Effector CD4-positive, alpha-beta T cell (primary cell): Measurements from ENCODE around the gene SNX19.
"Not testable (repeated sequence)": the region's sequence is repeated elsewhere in the genome, so short reads cannot be mapped to it uniquely, and the experiment has no call there.

ENCODE experiments used
- DNase-seq: peaks from one replicate; pipeline ENCODE4 v3.0.0-alpha.2; 2020

The SNX19 gene

DNA sequence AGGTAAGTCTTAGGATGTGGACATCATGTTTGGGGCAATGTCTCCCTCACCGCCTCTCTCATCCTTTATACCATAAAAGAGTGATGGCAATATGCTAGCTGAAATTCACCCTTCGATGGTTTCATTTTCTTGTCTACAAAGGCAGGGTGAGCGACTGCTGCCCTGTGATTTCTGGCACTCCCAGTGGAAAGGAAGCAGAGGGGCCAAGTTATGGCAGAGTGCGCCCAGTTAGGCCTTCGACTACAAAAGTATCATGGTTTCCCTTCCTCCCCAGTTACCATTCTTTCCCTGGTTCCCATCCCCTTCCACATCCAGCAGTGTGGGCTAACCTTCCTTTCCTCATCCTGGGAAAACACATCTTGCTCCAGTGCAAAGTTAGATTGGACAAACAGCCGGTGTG is 43.8 kb downstream of the SNX19 start:
- no peak for DNase-seq

DNA sequence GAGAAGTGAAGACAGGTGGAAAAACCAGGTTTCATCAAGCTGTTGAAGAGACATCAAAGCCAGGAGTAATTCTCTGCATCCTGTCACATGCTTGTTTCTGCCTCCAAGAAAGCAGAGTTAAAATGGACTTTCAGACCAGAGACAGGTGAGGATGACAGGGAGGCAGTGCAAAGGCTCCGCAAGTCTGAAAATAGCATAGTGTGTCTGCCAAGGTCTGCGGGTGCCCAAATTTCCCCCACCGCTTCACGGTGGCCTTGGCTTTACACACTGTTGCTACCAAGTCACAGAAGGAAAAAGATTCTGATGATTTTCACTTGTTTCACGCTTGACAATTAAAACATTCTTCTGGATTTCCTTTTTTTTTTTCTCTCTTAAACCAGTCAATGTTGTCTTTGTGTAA is 44.2 kb downstream of the SNX19 start:
- no peak for DNase-seq

DNA sequence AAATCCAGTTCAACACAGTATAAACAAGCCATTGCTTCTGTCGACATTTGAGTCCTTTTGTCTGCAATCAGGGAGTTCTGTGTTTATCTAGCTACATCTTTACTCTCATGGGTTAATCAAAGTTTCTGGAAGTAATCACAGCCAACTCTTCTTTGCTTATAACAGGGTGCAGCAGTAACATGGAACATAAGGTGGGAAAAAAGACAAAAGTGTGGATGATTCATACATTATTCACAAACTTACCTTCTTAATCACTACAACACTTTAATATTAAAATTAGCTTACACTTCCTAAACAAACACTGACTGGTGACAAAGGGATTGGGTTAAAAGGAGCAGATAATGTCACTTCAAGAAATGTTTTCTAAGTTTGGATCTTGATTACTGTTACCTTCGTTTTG is 44.7 kb downstream of the SNX19 start:
- no peak for DNase-seq

GRCh38 chr11:130868721-130869390 is 47.4 kb downstream of the SNX19 start:
- no peak for DNase-seq

GRCh38 chr11:130868086-130868710 is 48.1 kb downstream of the SNX19 start:
- DNase-seq = no peak

GRCh38 chr11:130866831-130867230 is 49.4 kb downstream of the SNX19 start:
- DNase-seq = no peak

DNA sequence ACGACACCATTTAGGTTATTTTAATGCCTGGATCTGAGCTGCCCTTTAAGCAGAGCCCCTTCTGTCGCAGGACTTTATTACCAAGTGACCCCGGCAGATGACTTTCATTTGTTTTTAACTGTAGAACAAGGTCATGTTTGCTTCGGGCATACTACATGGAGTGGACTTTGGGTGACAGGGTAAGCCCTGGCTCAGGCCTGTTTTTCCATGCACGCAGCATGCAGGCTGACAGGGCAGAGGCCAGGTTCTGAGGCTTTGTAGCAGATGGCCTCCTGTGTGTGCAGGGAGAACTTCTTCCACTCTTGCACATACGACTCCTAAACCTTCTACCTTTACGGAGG is 50.5 kb downstream of the SNX19 start:
- no peak for DNase-seq

GRCh38 chr11:130865091-130865773 is 51.0 kb downstream of the SNX19 start:
- no peak for DNase-seq

- peak; percentile 85 for DNase-seq
These were observed 54.1 kb downstream of the SNX19 start for GRCh38 chr11:130861902-130862860.

DNA sequence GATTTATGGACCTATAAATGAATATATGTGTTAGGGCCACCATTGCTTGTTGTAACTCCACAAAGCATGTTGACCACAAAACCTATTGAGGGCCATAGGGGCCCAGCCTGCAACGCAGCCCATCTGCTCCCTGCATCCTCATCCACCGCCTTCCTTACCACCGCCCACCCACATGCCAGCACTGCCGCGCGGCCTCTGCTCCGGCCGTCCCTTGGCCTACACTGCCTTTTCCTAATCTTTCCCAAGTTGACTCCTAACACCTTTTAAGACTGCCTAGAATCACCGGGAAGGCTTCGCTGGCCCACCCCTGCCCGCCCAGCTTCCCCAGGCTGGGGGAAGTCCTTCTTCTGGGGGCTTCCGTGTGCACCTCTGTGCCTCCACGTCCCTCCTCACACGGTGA is 55.0 kb downstream of the SNX19 start:
- no peak for DNase-seq

DNA sequence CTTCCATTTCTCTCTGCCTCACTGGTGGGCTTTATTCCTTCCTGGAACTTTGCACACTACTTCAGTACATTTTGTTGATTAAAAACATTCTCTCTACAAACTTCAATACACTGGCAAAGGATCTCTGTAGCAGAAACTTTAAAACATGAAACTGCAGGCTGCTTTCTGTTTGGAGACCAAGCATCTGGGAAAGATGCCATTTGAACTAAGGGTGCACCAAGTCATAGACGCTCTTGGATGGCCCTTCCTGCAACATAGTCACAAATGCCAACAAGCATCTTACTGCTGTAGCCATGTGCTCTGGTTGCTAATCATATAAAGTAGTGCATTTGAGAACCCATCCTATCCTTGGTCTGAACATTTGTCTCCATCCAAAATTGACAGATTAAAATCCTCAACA is 56.4 kb downstream of the SNX19 start:
- no peak for DNase-seq

DNA sequence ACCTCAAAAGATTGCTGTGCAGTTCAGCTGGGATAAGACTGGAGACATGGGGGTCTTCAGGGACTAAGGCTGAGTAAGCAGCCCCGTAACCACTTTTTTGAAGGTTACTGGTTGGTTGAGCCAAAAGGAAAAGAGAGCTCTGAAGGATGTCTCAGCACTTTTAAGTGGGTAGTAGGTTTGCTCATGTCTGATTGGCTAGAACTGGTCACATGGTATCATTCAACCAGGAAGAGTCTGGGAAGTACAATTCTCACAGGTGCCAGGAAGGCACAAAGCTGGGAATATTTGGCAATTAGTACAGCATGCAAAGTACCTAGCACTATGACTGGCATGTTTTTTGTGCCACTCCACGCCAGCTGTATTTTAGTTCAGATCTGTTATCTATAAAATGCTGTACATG is 58.1 kb downstream of the SNX19 start:
- no peak for DNase-seq

- DNase-seq = not testable (repeated sequence)
These were observed 60.6 kb downstream of the SNX19 start for GRCh38 chr11:130855707-130856106.

GRCh38 chr11:130854483-130854882 is 61.8 kb downstream of the SNX19 start:
- no peak for DNase-seq

GRCh38 chr11:130852589-130852988 is 63.7 kb downstream of the SNX19 start:
- no peak for DNase-seq

DNA sequence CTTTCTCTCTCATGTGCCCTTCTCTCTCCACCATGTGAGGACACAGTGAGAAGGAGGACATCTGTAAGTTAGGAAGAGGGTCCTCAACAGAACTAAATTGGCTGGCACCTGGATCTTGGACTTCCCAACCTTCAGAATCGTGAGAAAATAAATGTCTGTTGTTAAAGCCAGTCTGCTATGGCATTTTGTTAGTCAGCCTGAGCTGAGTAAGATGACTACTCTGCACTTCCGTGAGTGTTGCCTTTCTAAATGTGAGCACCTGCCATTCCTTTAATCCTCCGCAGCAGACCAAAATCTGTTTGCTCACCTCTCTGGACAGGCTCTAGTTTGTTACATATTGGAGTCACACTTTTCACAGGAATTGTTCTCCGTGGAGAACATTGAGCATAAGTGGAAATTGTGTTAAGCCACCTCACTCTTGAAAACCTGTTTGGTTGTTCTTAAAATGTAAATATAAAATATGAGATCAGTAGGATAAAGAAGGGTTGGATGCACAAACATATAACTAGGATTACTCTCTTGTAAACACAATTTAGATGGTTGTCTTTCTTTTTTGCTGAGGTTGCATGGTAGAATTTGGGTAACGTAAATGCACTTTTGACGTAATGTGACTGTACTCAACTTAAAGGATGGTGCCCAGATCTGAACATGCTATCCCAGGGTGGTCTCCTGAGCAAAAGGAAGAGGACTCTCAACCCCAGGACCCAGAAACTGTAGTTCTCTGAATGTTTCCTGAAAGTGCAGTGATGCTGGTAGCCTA is 65.9 kb downstream of the SNX19 start:
- no peak for DNase-seq

DNA sequence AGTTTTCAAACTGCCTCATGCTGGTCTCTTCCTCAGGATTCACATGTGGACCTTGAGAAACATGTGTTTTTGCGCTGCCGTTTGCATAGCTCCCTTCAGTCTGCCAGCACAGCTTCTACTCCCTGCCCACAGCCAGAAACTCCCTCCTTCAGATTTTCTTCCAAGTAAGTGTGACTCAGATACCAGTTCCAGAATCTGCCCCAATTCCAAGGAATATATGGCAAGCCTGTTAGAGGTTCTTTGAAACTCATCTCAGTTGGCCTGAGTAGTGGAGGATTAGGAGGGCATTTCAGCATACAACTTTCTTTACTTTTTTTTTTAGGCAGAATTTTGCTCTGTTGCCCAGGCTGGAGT is 67.1 kb downstream of the SNX19 start:
- DNase-seq = no peak

DNA sequence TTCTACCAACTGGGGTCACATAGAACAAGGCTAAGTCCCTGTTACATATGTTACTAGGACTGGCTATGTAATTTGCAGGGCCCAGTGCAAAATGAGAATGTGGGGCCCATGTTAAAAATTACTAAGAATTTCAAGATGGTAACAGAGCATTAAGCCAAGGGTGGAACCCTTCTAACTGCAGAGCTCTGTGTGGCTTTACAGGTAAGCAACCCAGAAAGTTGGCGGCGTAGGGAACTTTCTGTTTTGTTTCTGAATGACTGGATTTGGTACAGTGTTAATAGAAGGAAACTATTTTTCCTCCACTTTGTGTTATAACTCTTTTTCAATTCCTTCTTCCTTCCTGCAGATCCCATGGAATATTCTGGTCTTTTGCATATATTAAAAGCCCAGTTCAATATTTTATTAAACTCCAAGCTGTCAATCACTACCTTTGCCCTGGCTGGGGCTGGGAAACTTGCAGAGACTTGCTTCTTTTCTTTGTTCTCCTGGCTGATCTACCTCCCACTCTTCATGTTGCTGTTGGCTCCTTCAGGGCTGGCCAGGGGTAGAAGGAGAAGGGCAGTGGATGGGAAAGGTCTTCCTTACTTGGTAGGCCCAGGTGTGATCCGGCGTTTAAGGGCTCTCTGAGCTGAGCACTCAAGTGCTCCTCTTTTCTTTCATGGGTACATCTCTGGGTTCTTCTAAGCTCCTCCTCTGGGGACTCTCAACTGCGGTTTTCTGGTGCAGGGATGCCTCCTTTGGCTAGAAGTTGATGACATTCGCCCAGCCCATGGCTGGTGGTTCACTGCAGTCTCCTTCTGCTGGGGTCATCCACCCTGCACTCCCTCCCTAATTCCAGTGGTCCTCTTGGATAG is 67.7 kb downstream of the SNX19 start:
- no peak for DNase-seq

GRCh38 chr11:130847517-130847916 is 68.8 kb downstream of the SNX19 start:
- no peak for DNase-seq

- DNase-seq = no peak
These were observed 69.7 kb downstream of the SNX19 start for GRCh38 chr11:130846606-130847005.

- no peak for DNase-seq
These were observed 74.3 kb downstream of the SNX19 start for GRCh38 chr11:130842001-130842400.

DNA sequence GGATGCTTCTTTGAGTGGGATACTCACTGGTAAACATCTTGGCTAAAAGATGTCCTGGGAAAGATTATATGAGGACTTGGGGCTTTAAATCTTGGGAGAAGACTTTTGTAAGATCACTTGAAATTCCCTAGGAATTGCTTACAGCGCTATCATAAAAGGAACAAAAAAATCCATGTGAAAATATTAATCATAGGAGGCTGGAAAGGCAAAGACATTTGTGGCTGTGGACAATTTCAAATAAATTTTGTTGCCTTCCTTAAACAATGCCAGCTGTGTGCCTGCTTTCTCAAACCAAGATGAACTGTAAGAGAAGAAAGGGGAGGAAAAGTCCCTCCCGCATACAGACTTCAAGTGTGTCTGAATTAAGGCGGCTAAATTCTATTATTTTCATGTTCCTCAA is 75.6 kb downstream of the SNX19 start:
- no peak for DNase-seq
